GM18498 (cell line): ENCODE measurements around the gene STX1B.
A peak's percentile ranks its signal among the peaks of the same experiment; 100 is the strongest.

Experiments used
- ATAC-seq: cut with Tn5 transposase; IDR thresholded peaks from one replicate; pipeline ENCODE4 v1.9.1; 2021; ENCODE audit warnings: mild to moderate bottlenecking, moderate library complexity; ENCODE audit not compliant: unreplicated experiment

Gene STX1B

DNA sequence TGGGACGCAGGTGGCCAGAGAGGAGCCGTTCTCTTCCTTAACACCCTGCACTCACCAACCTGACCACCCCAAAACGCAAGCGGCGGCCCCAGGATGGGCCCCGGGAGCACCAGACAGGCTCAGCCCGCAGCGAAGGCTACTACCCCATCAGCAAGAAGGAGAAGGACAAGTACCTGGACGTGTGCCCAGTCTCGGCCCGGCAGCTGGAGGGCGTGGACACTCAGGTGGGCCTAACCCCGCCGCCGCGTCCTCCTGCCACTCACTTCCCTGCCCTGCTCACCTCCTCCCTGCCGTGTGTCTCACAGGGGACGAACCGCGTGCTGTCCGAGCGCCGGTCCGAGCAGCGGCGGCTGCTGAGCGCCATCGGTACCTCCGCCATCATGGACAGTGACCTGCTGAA is 30.0 kb downstream of the STX1B start:
- no peak for ATAC-seq

GRCh38 chr16:30980023-30980371 is 30.4 kb downstream of the STX1B start:
- no peak for ATAC-seq

DNA sequence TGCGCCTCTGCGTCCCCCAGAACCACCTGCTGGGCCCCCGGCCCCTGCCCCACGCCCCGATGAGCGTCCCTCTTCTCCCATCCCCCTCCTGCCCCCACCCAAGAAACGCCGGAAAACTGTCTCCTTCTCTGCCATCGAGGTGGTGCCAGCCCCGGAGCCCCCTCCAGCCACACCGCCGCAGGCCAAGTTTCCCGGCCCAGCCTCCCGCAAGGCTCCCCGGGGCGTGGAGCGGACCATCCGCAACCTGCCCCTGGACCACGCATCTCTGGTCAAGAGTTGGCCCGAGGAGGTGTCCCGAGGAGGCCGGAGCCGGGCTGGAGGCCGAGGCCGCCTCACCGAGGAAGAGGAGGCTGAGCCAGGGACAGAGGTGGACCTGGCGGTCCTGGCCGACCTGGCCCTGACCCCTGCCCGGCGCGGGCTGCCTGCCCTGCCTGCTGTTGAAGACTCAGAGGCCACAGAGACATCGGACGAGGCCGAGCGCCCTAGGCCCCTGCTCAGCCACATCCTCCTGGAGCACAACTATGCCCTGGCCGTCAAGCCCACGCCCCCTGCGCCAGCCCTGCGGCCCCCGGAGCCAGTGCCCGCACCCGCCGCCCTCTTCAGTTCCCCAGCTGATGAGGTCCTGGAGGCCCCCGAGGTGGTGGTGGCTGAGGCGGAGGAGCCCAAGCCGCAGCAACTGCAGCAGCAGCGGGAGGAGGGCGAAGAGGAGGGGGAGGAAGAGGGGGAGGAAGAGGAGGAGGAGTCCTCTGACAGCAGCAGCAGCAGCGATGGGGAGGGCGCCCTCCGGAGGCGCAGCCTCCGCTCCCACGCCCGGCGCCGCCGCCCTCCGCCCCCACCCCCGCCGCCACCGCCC is 31.0 kb downstream of the STX1B start:
- ATAC-seq: no peak

GRCh38 chr16:30977502-30977901 is 32.9 kb downstream of the STX1B start:
- ATAC-seq: no peak

DNA sequence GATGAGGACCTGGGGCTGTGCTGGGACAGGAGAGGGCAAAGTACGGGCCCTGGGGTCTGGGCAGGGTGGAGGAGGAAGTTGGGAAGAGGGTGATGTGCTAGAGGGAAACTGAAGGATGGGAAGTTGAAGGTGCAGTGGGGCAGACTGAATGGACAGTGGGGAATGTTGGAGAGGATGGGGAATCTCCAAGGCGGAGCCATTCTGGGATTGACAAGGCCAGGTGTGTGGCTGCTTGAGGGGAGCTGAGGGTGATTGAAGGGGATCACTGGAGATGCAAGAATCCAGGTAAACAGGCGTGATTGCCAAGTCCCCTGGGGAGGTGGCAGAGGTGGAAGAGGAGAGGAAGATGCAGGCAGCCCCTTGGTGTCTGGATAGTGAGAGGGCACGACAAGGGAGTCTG is 34.0 kb downstream of the STX1B start:
- ATAC-seq: no peak

GRCh38 chr16:30974348-30974747 is 36.1 kb downstream of the STX1B start:
- no peak for ATAC-seq

GRCh38 chr16:30972872-30973271 is 37.6 kb downstream of the STX1B start:
- ATAC-seq: no peak

GRCh38 chr16:30971298-30971697 is 39.1 kb downstream of the STX1B start:
- no peak for ATAC-seq

DNA sequence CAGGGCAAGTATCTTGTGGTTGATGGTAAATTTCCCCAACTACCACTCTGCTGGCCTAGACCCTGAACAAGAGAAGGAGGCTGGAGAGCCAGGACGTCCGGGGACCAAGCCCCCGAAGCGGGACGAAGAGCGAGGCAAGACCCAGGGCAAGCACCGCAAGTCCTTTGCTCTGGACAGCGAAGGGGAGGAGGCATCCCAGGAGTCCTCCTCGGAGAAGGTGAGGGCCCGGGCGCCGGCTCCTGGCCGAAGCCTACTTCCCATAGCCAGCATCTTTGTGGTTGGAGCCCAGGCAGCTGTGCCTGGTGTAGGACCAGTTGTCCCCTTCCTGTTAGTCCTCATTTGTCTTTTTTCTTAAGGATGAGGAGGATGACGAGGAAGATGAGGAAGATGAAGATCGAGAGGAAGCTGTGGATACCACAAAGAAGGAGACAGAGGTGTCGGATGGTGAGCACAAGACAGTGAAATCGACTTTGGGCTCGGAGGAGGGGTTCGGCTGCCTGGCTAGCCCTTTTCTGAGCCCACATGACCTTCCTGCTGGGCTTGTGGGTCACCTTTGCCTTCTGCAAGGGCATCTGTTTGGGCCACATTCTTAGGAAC is 41.1 kb downstream of the STX1B start:
- ATAC-seq: no peak

GRCh38 chr16:30967795-30968194 is 42.6 kb downstream of the STX1B start:
- ATAC-seq: no peak

DNA sequence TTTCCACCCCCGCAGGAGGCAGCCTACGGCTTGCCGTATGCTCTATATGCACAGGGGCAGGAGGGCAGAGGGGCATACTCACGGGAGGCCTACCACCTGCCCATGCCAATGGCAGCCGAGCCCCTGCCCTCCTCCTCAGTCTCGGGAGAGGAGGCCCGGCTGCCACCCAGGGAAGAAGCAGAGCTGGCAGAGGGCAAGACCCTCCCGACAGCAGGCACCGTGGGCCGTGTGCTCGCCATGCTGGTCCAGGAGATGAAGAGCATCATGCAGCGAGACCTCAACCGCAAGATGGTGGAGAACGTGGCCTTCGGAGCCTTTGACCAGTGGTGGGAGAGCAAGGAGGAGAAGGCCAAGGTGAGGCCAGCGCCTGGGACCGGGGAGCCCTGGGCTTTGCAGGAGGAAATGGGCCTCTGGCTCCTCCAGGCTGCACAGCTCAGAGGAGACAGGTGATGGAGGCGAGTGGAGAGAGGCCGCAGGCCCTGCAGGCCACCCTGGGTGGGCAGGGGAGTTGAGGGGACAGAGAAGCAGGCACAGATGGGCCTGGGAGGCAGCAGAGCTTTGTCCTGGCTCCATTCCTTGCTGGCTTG is 44.3 kb downstream of the STX1B start:
- no peak for ATAC-seq

DNA sequence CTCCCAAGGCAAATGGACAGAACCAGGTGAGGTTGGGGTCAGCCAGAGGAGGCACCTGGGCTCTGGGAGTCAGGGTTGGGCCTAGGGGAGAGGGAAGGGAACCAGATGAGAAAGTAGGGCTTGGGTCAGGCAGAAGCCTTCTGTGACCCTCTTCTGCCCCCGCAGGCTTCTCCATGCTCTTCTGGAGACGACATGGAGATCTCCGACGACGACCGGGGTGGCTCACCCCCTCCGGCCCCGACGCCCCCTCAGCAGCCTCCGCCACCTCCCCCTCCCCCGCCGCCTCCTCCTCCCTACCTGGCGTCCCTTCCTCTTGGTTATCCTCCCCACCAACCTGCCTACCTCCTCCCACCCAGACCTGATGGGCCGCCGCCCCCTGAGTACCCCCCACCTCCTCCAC is 45.0 kb downstream of the STX1B start:
- ATAC-seq: no peak

GRCh38 chr16:30964574-30965226 is 45.7 kb downstream of the STX1B start:
- no peak for ATAC-seq

DNA sequence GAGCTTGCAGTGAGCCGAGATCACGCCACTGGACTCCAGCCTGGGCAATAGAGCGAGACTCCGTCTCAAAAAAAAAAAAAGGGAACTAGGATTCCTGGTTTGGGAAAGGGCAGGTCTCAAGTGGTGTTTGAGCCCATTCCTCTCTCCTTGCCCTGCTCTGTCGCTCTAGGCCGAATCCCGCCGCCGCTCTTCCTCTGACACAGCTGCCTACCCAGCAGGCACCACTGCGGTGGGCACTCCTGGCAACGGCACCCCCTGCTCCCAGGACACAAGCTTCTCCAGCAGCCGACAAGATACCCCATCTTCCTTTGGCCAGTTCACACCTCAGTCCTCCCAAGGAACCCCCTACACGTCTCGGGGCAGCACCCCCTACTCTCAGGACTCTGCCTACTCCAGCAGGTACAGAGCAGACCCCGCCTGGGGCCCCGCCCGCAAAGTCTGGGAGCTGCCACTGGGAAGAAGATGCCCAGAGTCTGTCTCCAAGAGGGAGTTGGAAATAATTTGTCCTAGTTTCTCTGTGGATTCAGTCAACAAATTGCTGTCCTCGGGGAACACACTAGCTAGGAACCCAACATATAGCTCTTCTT is 46.4 kb downstream of the STX1B start:
- ATAC-seq: no peak

DNA sequence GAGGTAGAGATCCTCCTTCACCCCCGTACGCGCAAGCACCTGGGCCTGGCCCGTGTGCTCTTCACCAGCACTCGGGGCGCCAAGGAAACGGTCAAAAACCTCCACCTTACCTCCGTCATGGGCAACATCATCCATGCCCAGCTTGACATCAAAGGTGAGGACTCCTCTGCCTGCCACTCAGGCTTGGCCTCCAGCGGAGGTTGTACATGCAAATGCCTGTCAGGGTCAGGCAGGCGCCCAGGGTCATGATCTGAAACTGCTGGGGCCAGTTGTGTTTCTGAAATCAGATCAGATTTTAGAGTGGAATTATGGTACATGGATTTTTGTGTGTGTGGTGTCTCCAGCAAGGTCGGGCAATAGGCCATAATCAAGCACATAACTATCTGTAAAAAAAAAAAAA is 49.1 kb downstream of the STX1B start:
- ATAC-seq: no peak

- ATAC-seq: peak; percentile 46
Measured at GRCh38 chr16:30958175-30959079, 52.0 kb downstream of the STX1B start.

- ATAC-seq: peak; percentile 72
Measured at GRCh38 chr16:30957456-30958174, 52.8 kb downstream of the STX1B start, which contains the start of gene SETD1A. TSS of gene SETD1A (plus strand) at chr16:30957754. CDS start at chr16:30958732, 978 bp downstream.

GRCh38 chr16:30956601-30957455 is 53.6 kb downstream of the STX1B start:
- ATAC-seq: peak; percentile 43

DNA sequence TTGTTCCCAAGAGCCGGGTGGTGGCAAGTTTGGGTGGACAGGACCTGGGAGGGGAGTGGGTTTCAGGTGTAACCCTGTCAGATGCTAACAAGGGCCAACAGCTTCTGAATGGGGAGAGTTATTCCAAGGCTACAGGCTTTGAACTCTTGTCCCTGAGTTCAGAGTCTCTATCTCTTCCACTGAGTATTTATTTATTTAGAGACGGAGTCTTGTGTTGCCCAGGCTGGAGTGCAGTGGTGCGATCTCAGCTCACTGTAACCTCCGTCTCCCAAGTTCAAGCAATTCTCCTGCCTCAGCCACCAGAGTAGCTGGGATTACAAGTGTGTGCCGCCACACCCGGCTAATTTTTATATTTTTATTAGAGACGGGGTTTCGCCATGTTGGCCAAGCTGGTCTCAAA is 55.4 kb downstream of the STX1B start:
- no peak for ATAC-seq
